H1 (cell line): ENCODE measurements around the gene TPRG1L. TPM values are rescaled to one million over a fixed set of nuclear protein-coding genes. Genes with fewer than 3 reads are reported as not detected.

Source experiments
- CTCF ChIA-PET: fragments of 300-600 bp; sonication (Branson Sonifier 250); formaldehyde crosslinking; loops from one replicate; lab custom pipeline; 2021; ENCODE audit not compliant: partially characterized antibody; lab: Charles Lee
- POLR2A ChIA-PET: fragments of 300-600 bp; sonication (Branson Sonifier 250); formaldehyde crosslinking; loops from one replicate; lab custom pipeline; 2021; ENCODE audit warnings: inconsistent platforms; ENCODE audit not compliant: partially characterized antibody; lab: Charles Lee
- DNase-seq, 2 experiments: peaks; one replicate each; pipeline versions ENCODE4 v3.0.0 to v3.0.0-alpha.2; 2010 to 2022; ENCODE audit warnings: low spot score in 2 of 2, low read depth in 1 of 2, mixed read lengths in 1 of 2
- FAIRE-seq: peaks from 2 replicates; lab custom pipeline; 2011; peaks lifted over from hg19 to GRCh38; lab: Jason Lieb, UNC
- H2AFZ ChIP-seq: 2 replicates; pipeline ENCODE4 v1.8.1; 2012; ENCODE audit warnings: low read length, inconsistent platforms
- H2AK5ac ChIP-seq: 2 replicates; pipeline ENCODE4 v1.6.1; 2013; ENCODE audit warnings: low read depth, low read length
- H2BK120ac ChIP-seq: replicated peaks from 2 replicates; pipeline ENCODE3; 2013; ENCODE audit warnings: low read depth, low read length, inconsistent platforms
- H2BK12ac ChIP-seq: 2 replicates; pipeline ENCODE4 v1.6.1; 2013; ENCODE audit warnings: low read depth, low read length
- H2BK15ac ChIP-seq: 2 replicates; pipeline ENCODE4 v1.6.1; 2013; ENCODE audit warnings: low read length
- H2BK20ac ChIP-seq: 2 replicates; pipeline ENCODE4 v1.6.1; 2013; ENCODE audit warnings: low read length
- H2BK5ac ChIP-seq: 2 replicates; pipeline ENCODE4 v1.6.1; 2013; ENCODE audit warnings: low read depth, low read length
- H3K14ac ChIP-seq: 2 replicates; pipeline ENCODE4 v1.6.1; 2013; ENCODE audit warnings: inconsistent platforms; ENCODE audit not compliant: insufficient read length
- H3K18ac ChIP-seq: 2 replicates; pipeline ENCODE4 v1.6.1; 2013; ENCODE audit warnings: low read length; ENCODE audit errors: extremely low read depth
- H3K23ac ChIP-seq: 2 replicates; pipeline ENCODE4 v1.6.1; 2013; ENCODE audit warnings: inconsistent platforms; ENCODE audit not compliant: insufficient read length
- H3K23me2 ChIP-seq: 2 replicates; pipeline ENCODE4 v1.6.1; 2013; ENCODE audit warnings: low read depth, low read length
- H3K27ac ChIP-seq: 2 replicates; pipeline ENCODE4 v1.6.1; 2011; ENCODE audit warnings: low read depth, low read length, inconsistent platforms
- H3K27me3 ChIP-seq, 4 experiments: replicated peaks in 1 of 4; 1 replicate in 1 of 4; 2 replicates in 3 of 4; pipeline versions ENCODE4 v1.6.1 to v1.8.1; 2011 to 2013; ENCODE audit warnings: low read length in 3 of 4, mild to moderate bottlenecking in 3 of 4, inconsistent platforms in 2 of 4, mixed read lengths in 2 of 4, moderate library complexity in 1 of 4; ENCODE audit not compliant: control insufficient read depth in 3 of 4, insufficient read depth in 3 of 4; ENCODE audit errors: extremely low read depth in 1 of 4
- H3K36me3 ChIP-seq, 4 experiments: 2 replicates each; pipeline versions ENCODE4 v1.6.1 to v1.8.1; 2011 to 2013; ENCODE audit warnings: mild to moderate bottlenecking in 4 of 4, low read length in 3 of 4, moderate library complexity in 2 of 4, control low read depth in 1 of 4, inconsistent platforms in 1 of 4; ENCODE audit not compliant: insufficient read depth in 4 of 4, control insufficient read depth in 2 of 4
- H3K4ac ChIP-seq: replicated peaks from 2 replicates; pipeline ENCODE3; 2013; ENCODE audit warnings: low read length, low read depth, mixed read lengths, inconsistent platforms; ENCODE audit not compliant: insufficient read length
- H3K4me1 ChIP-seq, 4 experiments: replicated peaks in 1 of 4; 1 replicate in 1 of 4; 2 replicates in 3 of 4; pipeline versions ENCODE4 v1.6.1 to v1.8.1; 2011 to 2013; ENCODE audit warnings: low read length in 3 of 4, inconsistent platforms in 2 of 4, mixed read lengths in 1 of 4; ENCODE audit not compliant: insufficient read depth in 4 of 4, control insufficient read depth in 3 of 4
- H3K4me2 ChIP-seq, 2 experiments: 2 replicates each; pipeline versions ENCODE4 v1.6.1 to v1.8.1; 2011 to 2013; ENCODE audit warnings: low read depth in 2 of 2, low read length in 2 of 2, control low read depth in 1 of 2, inconsistent platforms in 1 of 2, mild to moderate bottlenecking in 1 of 2; ENCODE audit not compliant: insufficient read depth in 1 of 2
- H3K4me3 ChIP-seq, 4 experiments: fragments of 200-600, 300-600 bp in 1 of 4; sonication (generic), shearing (Covaris generic), sonication (Bioruptor Twin) in 1 of 4; 2 replicates each; pipeline versions ENCODE4 v1.5.1 to v1.8.1; 2011 to 2016; ENCODE audit warnings: low read length in 4 of 4, low read depth in 3 of 4, control low read depth in 2 of 4, inconsistent platforms in 2 of 4, mild to moderate bottlenecking in 2 of 4, mixed read lengths in 1 of 4, moderate library complexity in 1 of 4; ENCODE audit not compliant: insufficient read depth in 2 of 4; ENCODE audit errors: extremely low read depth in 1 of 4
- H3K56ac ChIP-seq: replicated peaks from 2 replicates; pipeline ENCODE3; 2013; ENCODE audit warnings: low read depth, mild to moderate bottlenecking, mixed read lengths, low read length, inconsistent platforms; ENCODE audit not compliant: insufficient read length
- H3K79me1 ChIP-seq: 2 replicates; pipeline ENCODE4 v1.6.1; 2013; ENCODE audit warnings: low read depth, low read length, control low read depth
- H3K79me2 ChIP-seq, 2 experiments: 2 replicates each; pipeline versions ENCODE4 v1.6.1 to v1.8.1; 2012 to 2013; ENCODE audit warnings: low read length in 2 of 2, mild to moderate bottlenecking in 2 of 2, inconsistent platforms in 1 of 2; ENCODE audit not compliant: insufficient read depth in 2 of 2, control insufficient read depth in 1 of 2
- H3K9ac ChIP-seq, 4 experiments: replicated peaks in 1 of 4; 1 replicate in 1 of 4; 2 replicates in 3 of 4; pipeline versions ENCODE4 v1.6.1 to v1.8.1; 2011 to 2013; ENCODE audit warnings: low read depth in 3 of 4, low read length in 3 of 4, control low read depth in 2 of 4, mild to moderate bottlenecking in 2 of 4, moderate library complexity in 2 of 4, inconsistent platforms in 1 of 4; ENCODE audit errors: extremely low read depth in 1 of 4
- H3K9me3 ChIP-seq, 2 experiments: 2 replicates each; pipeline versions ENCODE4 v1.6.1 to v1.8.1; 2012 to 2013; ENCODE audit warnings: mild to moderate bottlenecking in 2 of 2, moderate library complexity in 2 of 2, control low read depth in 1 of 2, inconsistent platforms in 1 of 2, low read depth in 1 of 2, low read length in 1 of 2, mixed read lengths in 1 of 2; ENCODE audit not compliant: insufficient read depth in 2 of 2
- H4K20me1 ChIP-seq, 2 experiments: replicated peaks in 1 of 2; 2 replicates each; pipeline versions ENCODE3 to v1.8.1; 2011 to 2013; ENCODE audit warnings: inconsistent platforms in 2 of 2, low read length in 2 of 2, mild to moderate bottlenecking in 1 of 2; ENCODE audit not compliant: insufficient read depth in 2 of 2, control insufficient read depth in 1 of 2
- H4K5ac ChIP-seq: 2 replicates; pipeline ENCODE4 v1.6.1; 2013; ENCODE audit warnings: low read length, low read depth, mixed read lengths, inconsistent platforms; ENCODE audit not compliant: insufficient read length
- H4K8ac ChIP-seq: 2 replicates; pipeline ENCODE4 v1.8.0; 2013; ENCODE audit warnings: mild to moderate bottlenecking, moderate library complexity, low read length, inconsistent platforms; ENCODE audit not compliant: insufficient read depth; ENCODE audit errors: extremely low read depth
- H4K91ac ChIP-seq: replicated peaks from 2 replicates; pipeline ENCODE3; 2013; ENCODE audit warnings: low read length, mixed read lengths, inconsistent platforms; ENCODE audit not compliant: insufficient read length
- BCL11A ChIP-seq, 2 experiments: IDR thresholded peaks; one replicate each; pipeline ENCODE4 v1.6.1; 2011; ENCODE audit warnings: low read depth in 2 of 2, low read length in 2 of 2, mild to moderate bottlenecking in 2 of 2
- CHD2 ChIP-seq: IDR thresholded peaks from 2 replicates; pipeline ENCODE4 v1.6.1; 2012; ENCODE audit warnings: low read length, improper control_type of control experiment
- EP300 ChIP-seq, 2 experiments: IDR thresholded peaks; 1 replicate in 1 of 2; 2 replicates in 1 of 2; pipeline ENCODE4 v1.6.1; 2011 to 2012; ENCODE audit warnings: low read depth in 2 of 2, low read length in 2 of 2, mild to moderate bottlenecking in 2 of 2, borderline replicate concordance in 1 of 2, inconsistent platforms in 1 of 2, moderate library complexity in 1 of 2
- GTF2F1 ChIP-seq: IDR thresholded peaks from 2 replicates; pipeline ENCODE4 v1.6.1; 2012; ENCODE audit warnings: low read depth, low read length, improper control_type of control experiment, borderline replicate concordance
- HDAC6 ChIP-seq: IDR thresholded peaks from one replicate; pipeline ENCODE4 v1.7.1; 2012; ENCODE audit warnings: low read depth, mild to moderate bottlenecking, inconsistent platforms, low read length, moderate library complexity
- KDM1A ChIP-seq: fragments of 200-600, 300-600 bp; sonication (generic); IDR thresholded peaks from 2 replicates; pipeline ENCODE4 v1.7.1; 2016; ENCODE audit warnings: mild to moderate bottlenecking, low read length, borderline replicate concordance
- NANOG ChIP-seq: IDR thresholded peaks from 2 replicates; pipeline ENCODE4 v1.6.1; 2011; ENCODE audit warnings: low read length, low read depth, mild to moderate bottlenecking, inconsistent platforms; ENCODE audit not compliant: insufficient read depth, poor library complexity, severe bottlenecking
- RFX5 ChIP-seq: IDR thresholded peaks from 2 replicates; pipeline ENCODE4 v1.6.1; 2011; ENCODE audit warnings: low read depth, low read length, improper control_type of control experiment, borderline replicate concordance
- SIN3A ChIP-seq, 2 experiments: IDR thresholded peaks in 1 of 2; conservative IDR thresholded peaks in 1 of 2; 2 replicates each; pipeline ENCODE4 v1.6.1; 2011 to 2012; ENCODE audit warnings: low read length in 2 of 2, improper control_type of control experiment in 1 of 2, low read depth in 1 of 2, mild to moderate bottlenecking in 1 of 2
- TAF7 ChIP-seq: optimal IDR thresholded peaks from 2 replicates; pipeline ENCODE3; 2011; ENCODE audit warnings: low read depth, mild to moderate bottlenecking, inconsistent platforms, low read length, moderate library complexity, borderline replicate concordance
- YY1 ChIP-seq: IDR thresholded peaks from 2 replicates; pipeline ENCODE4 v1.6.1; 2011; ENCODE audit warnings: low read depth, mild to moderate bottlenecking, low read length
- ZNF274 ChIP-seq: IDR thresholded peaks from 2 replicates; pipeline ENCODE4 v1.7.0; 2012; ENCODE audit warnings: low read length, borderline replicate concordance; ENCODE audit errors: extremely low read depth
- WGBS, 2 experiments: shearing (Covaris generic) in 1 of 2; methylation state at CpG; one replicate each; pipeline versions ENCODE4 v1.1.6 to v1.1.7; 2013 to 2015; ENCODE audit warnings: low lambda C conversion rate in 2 of 2, mixed read lengths in 2 of 2, inconsistent platforms in 1 of 2, low coverage in 1 of 2, missing lambda C conversion rate in 1 of 2; ENCODE audit not compliant: insufficient replicate concordance in 2 of 2, insufficient coverage in 1 of 2, insufficient read length in 1 of 2; ENCODE audit errors: extremely low coverage in 1 of 2, missing lambda C conversion rate in 1 of 2; 5-methylcytosine and 5-hydroxymethylcytosine counted together
- polyA plus RNA-seq, 7 experiments: library from polyadenylated mRNA; depleted of rRNA in 3 of 7; stranded (reverse) in 5 of 7; unstranded in 2 of 7; fragments of >200 nt in 5 of 7; fragments of 200-250 nt in 2 of 7; gene quantifications; 1 replicate in 5 of 7; 2 replicates in 1 of 7; 4 replicates in 1 of 7; pipeline versions ENCODE4 v1.2.1 to v1.2.3, GENCODE V29; 2011 to 2013; ENCODE audit warnings: missing spikeins in 2 of 7, mixed read lengths in 2 of 7
- total RNA-seq: library from RNA; stranded (reverse); fragmentation: NEBNext Ultra II Directional; extraction: Animal tissue kit (Norgen Biotek cat#: 25700); gene quantifications from 2 replicates; pipeline ENCODE4 v1.2.1, GENCODE V29; 2021

TPRG1L gene
- total and polyA plus RNA-seq, 2 of the 8 experiments (the other 6 are each of a cell fraction or from before 2014, with no cell fraction given) = 21.7 to 22.3 TPM

DNA sequence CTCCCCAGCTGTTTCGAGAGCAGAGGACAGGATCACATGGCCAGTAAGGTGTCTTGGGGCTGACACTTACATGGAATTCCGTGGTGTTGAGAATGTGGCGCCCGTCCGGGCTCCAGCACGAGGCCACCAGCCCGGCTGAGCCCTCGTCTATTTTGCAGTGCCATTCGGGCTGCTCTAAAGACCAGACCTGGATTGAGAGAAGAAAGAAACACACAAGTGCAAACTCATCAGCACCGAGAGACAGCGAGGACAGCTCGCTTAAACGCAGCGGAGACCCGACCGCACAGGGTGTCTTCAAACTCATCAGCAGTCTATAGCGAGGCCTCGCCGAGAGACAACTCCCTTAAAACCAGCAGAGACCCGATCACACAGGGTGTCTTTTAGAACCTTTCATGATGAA is 21.8 kb downstream of the TPRG1L start:
- ChIA-PET CTCF (interaction anchor here (1.2 kb wide), 1 partner anchor 67 kb away, joined by 4 read pairs; no protein-coding TSS in a partner anchor), POLR2A (no interaction called here)
- Histone ChIP-seq H3K4me1 (peaks cover 0 to 15% (median 1%) of the 10 kb centered on the region in 4 experiments; a peak in 4 of 7 replicates), H2BK120ac (no peak overlapping the region), H3K4ac (no peak overlapping the region), H4K5ac (no peak overlapping the region), H3K9ac (no peak overlapping the region), H3K4me3 (no peak overlapping the region), H2AFZ (no peak overlapping the region), H3K9me3 (no peaks in the 10 kb centered on the region), H2BK12ac (no peak overlapping the region), H3K79me1 (peaks cover 3% of the 10 kb centered on the region; the same call in 1 of the 2 replicates), H4K20me1 (peaks cover 0 to 4% of the 10 kb centered on the region in 2 experiments), H3K4me2 (no peak overlapping the region), H2BK5ac (no peak overlapping the region), H2BK15ac (no peak overlapping the region), H3K56ac (no peak overlapping the region), H2BK20ac (no peak overlapping the region), H3K79me2 (peaks cover 0 to 9% of the 10 kb centered on the region in 2 experiments; a peak in 1 of 4 replicates), H4K8ac (no peak overlapping the region), H3K14ac (no peak overlapping the region), H3K36me3 (peaks cover 0 to 17% (median 14%) of the 10 kb centered on the region in 4 experiments; a peak in 4 of 8 replicates), H4K91ac (no peak overlapping the region), H2AK5ac (no peak overlapping the region), H3K27me3 (peaks cover 13 to 18% (median 16%) of the 10 kb centered on the region in 4 experiments), H3K23me2 (peaks cover 9% of the 10 kb centered on the region; the same call in 1 of the 2 replicates), H3K18ac (no peak overlapping the region), H3K27ac (no peak overlapping the region), H3K23ac (no peak overlapping the region)
- FAIRE-seq = no peak
- no peak for DNase-seq
- WGBS, 2 experiments = 91% methylated on average over 20 of the region's 20 CpGs; no CpG with 5 or more reads in 1 of the 2 experiments
- TF ChIP-seq EP300 (IDR thresholded peaks at IDR 0.05; ENCODE audit: borderline replicate concordance in 1 of 2, low read depth in 2 of 2, low read length in 2 of 2) = no peak
- no peak for TF ChIP-seq BCL11A (IDR thresholded peaks at IDR 0.05; ENCODE audit: low read depth in 2 of 2, low read length in 2 of 2)
- no peak for TF ChIP-seq CHD2
- TF ChIP-seq NANOG = no peak
- no peak for TF ChIP-seq RFX5
- TF ChIP-seq GTF2F1 = no peak
- no peak for TF ChIP-seq SIN3A (conservative IDR thresholded peaks at IDR 0.05 in 1 of 2, IDR thresholded peaks at IDR 0.05 in 1 of 2; ENCODE audit: low read depth in 1 of 2, low read length in 2 of 2)
- no peak for TF ChIP-seq HDAC6
- TF ChIP-seq ZNF274 = no peak
- TF ChIP-seq YY1 = no peak
- no peak for TF ChIP-seq TAF7
- no peak for TF ChIP-seq KDM1A
